ENCODE results near the gene PLOD2.
A peak's percentile ranks its signal among the peaks of the same experiment; 100 is the strongest.

The PLOD2 gene

DNA sequence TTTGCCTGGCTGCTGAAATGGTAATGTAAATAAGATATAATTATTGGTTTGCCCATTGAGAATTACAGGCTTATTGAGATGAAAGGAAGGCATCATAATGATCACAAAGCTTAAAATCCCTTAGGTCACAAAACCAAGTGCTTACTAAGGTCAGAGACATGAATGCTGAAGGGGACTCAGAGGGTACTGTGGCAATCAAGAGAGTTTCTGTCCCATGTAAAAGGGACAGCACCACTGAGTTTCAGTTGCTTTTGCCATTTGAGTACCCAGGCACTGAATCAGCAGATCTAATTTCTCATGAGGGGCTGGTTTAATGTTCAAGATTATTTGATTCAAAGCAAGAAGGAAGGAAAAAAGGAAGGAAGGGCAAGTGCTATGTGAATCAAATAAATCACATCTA, 127.0 kb downstream of the PLOD2 start:
- DNase-seq = no peak

DNA sequence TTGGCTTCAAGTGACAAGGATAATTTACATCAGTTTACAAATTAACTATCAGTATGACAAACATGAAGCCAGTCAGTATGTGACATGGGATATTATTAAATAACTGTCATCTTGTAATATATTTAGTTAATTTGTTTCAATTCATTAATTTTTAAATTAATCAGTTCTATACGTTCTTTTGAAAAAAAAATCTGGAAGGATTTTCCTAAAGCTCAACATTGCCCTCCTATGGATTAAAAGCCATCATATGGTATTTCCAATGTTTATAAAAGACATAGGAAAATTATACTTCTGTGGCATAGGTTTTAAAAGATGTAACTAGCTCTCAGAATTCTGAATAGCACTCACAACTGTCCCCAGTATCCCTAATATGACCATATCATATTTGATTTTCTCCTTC, 134.4 kb downstream of the PLOD2 start:
- no peak for DNase-seq

DNA sequence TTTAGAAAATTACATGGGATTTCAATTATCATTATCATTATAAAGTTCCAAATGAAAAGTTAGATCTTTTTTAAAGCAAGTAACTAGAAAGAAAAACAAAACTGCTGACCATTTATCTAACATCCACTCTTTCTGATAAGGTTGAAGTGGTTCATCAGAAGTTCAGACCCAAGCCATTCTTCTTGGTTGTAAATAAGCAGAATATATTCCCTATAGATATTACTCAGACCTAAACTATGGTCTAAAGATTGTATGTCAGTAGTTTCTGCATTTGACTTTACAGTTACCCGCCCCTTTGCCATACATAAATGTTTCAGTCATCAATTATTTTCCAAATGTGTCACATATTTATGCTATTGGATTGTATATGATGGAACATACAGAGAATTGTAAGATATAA, 136.7 kb downstream of the PLOD2 start:
- DNase-seq = no peak

- peak; percentile 5 for DNase-seq
Observed at GRCh38 chr3:146020969-146021368, 140.0 kb downstream of the PLOD2 start.

DNA sequence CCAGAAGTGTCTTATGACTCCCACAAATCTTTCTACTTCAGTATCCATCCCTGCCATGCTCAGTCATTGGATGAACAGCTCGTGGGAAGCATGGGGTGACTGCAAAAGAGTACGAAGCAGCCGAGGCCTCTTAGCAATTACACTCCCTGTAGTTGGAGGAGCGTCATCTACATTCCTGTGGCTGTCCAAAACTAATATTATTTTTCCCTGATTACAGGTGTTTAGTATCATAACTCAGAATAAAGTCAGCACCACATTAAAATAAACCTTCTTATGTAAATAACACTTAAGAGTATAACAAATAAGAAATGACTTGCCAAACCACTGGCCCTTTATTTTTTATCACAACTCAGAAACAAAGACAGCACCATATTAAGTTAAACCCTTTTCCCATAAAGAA, 141.5 kb downstream of the PLOD2 start:
- no peak for DNase-seq
